GM23338 (cell line): Measurements from ENCODE around the gene FAM110A. TPM values are rescaled to one million over a fixed set of nuclear protein-coding genes. Genes with fewer than 3 reads are reported as not detected.

Source experiments
- ATAC-seq: fragments of 200-7000 bp; cut with Tn5 transposase; 3 replicates; pipeline ENCODE4 v1.9.1; 2020
- DNase-seq: peaks from one replicate; pipeline ENCODE4 v3.0.0-alpha.2; 2015; ENCODE audit warnings: low spot score
- H2AFZ ChIP-seq: fragments of 200-600 bp; sonication (generic); 2 replicates; pipeline ENCODE4 v1.8.0; 2016; ENCODE audit warnings: antibody characterized with exemption, mild to moderate bottlenecking, moderate library complexity
- H3F3A ChIP-seq: fragments of 200-600 bp; sonication (generic); replicated peaks from 2 replicates; pipeline ENCODE4 v1.8.0; 2017; ENCODE audit warnings: antibody characterized with exemption, mixed run types, low read depth
- H3K27ac ChIP-seq: fragments of 200-600 bp; sonication (generic); 2 replicates; pipeline ENCODE4 v1.6.1; 2016; ENCODE audit warnings: low read depth
- H3K27me3 ChIP-seq: fragments of 200-600 bp; sonication (generic); 2 replicates; pipeline ENCODE4 v1.8.0; 2016; ENCODE audit warnings: mild to moderate bottlenecking, mixed run types, moderate library complexity; ENCODE audit not compliant: insufficient read depth
- H3K36me3 ChIP-seq: fragments of 200-600 bp; sonication (generic); 2 replicates; pipeline ENCODE4 v1.8.0; 2016; ENCODE audit warnings: mild to moderate bottlenecking; ENCODE audit not compliant: insufficient read depth
- H3K4me1 ChIP-seq: fragments of 200-600 bp; sonication (generic); 2 replicates; pipeline ENCODE4 v1.8.0; 2016; ENCODE audit warnings: mild to moderate bottlenecking, moderate library complexity; ENCODE audit not compliant: insufficient read depth
- H3K4me2 ChIP-seq: fragments of 200-600 bp; sonication (generic); 2 replicates; pipeline ENCODE4 v1.7.1; 2017; ENCODE audit warnings: mixed run types
- H3K4me3 ChIP-seq: fragments of 200-600 bp; sonication (generic); 2 replicates; pipeline ENCODE4 v1.6.1; 2016; ENCODE audit warnings: mixed run types
- H3K79me2 ChIP-seq: fragments of 200-600 bp; sonication (generic); replicated peaks from 2 replicates; pipeline ENCODE4 v1.8.0; 2017; ENCODE audit warnings: mild to moderate bottlenecking; ENCODE audit not compliant: insufficient read depth
- H3K9me2 ChIP-seq: fragments of 200-600 bp; sonication (generic); 2 replicates; pipeline ENCODE4 v1.8.0; 2017; ENCODE audit not compliant: insufficient read depth
- H4K20me1 ChIP-seq: fragments of 200-600 bp; sonication (generic); replicated peaks from 2 replicates; pipeline ENCODE4 v1.8.0; 2017; ENCODE audit warnings: mild to moderate bottlenecking; ENCODE audit not compliant: insufficient read depth
- H3K27ac Mint-ChIP-seq: 2 replicates; pipeline ENCODE4 v1.8.0; 2020; ENCODE audit warnings: inconsistent platforms, mild to moderate bottlenecking, moderate library complexity, mixed read lengths
- H3K27me3 Mint-ChIP-seq: 3 replicates; pipeline ENCODE4 v1.8.0; 2022; ENCODE audit warnings: low read depth, mild to moderate bottlenecking, moderate library complexity, mixed read lengths, inconsistent platforms; ENCODE audit not compliant: insufficient read depth, poor library complexity
- H3K36me3 Mint-ChIP-seq: 3 replicates; pipeline ENCODE4 v1.8.0; 2021; ENCODE audit warnings: low read depth, mild to moderate bottlenecking, inconsistent platforms, moderate library complexity, mixed read lengths
- H3K4me1 Mint-ChIP-seq: 3 replicates; pipeline ENCODE4 v1.8.0; 2020; ENCODE audit warnings: mild to moderate bottlenecking, inconsistent platforms, mixed read lengths
- H3K4me3 Mint-ChIP-seq: 3 replicates; pipeline ENCODE4 v1.8.0; 2021; ENCODE audit warnings: moderate library complexity, mild to moderate bottlenecking, inconsistent platforms, mixed read lengths
- H3K9me3 Mint-ChIP-seq: 3 replicates; pipeline ENCODE4 v1.8.0; 2020; ENCODE audit warnings: moderate library complexity, mild to moderate bottlenecking, inconsistent platforms, mixed read lengths
- CREB1 ChIP-seq: fragments of 250-450 bp; sonication (Bioruptor Pico); IDR thresholded peaks from 2 replicates; pipeline ENCODE4 v1.5.0; 2020; ENCODE audit warnings: low read depth, mild to moderate bottlenecking, moderate library complexity
- CTCF ChIP-seq, 2 experiments: fragments of 200-600 bp in 1 of 2; sonication (generic) in 1 of 2; conservative IDR thresholded peaks; 2 replicates each; pipeline versions ENCODE4 v1.5.1 to v1.6.1; 2016 to 2017; ENCODE audit warnings: antibody characterized with exemption in 2 of 2, low read depth in 2 of 2, mild to moderate bottlenecking in 2 of 2, moderate library complexity in 1 of 2
- ETS1 ChIP-seq: IDR thresholded peaks from 2 replicates; pipeline ENCODE4 v1.6.1; 2016; ENCODE audit warnings: antibody characterized with exemption
- EZH2 ChIP-seq: fragments of 200-600 bp; sonication (generic); IDR thresholded peaks from one replicate; pipeline ENCODE4 v1.8.0; 2017; ENCODE audit warnings: antibody characterized with exemption, mild to moderate bottlenecking, low read depth; ENCODE audit not compliant: unreplicated experiment
- EZH2phosphoT487 ChIP-seq: fragments of 200-600 bp; sonication (generic); IDR thresholded peaks from one replicate; pipeline ENCODE4 v1.8.1; 2018; ENCODE audit warnings: antibody characterized with exemption; ENCODE audit not compliant: unreplicated experiment
- JUNB ChIP-seq: IDR thresholded peaks from one replicate; pipeline ENCODE4 v1.6.1; 2016; ENCODE audit warnings: antibody characterized with exemption; ENCODE audit not compliant: unreplicated experiment
- NANOG ChIP-seq: IDR thresholded peaks from 2 replicates; pipeline ENCODE4 v1.6.1; 2016; ENCODE audit warnings: antibody characterized with exemption, borderline replicate concordance
- POLR2AphosphoS5 ChIP-seq: IDR thresholded peaks from 2 replicates; pipeline ENCODE4 v1.6.1; 2016; ENCODE audit warnings: antibody characterized with exemption, low read depth
- REST ChIP-seq: IDR thresholded peaks from one replicate; pipeline ENCODE4 v1.6.1; 2018; ENCODE audit warnings: antibody characterized with exemption; ENCODE audit not compliant: unreplicated experiment
- STAT1 ChIP-seq: IDR thresholded peaks from one replicate; pipeline ENCODE4 v1.6.1; 2016; ENCODE audit warnings: antibody characterized with exemption; ENCODE audit not compliant: unreplicated experiment
- ZNF114 ChIP-seq: fragments of 250-450 bp; sonication (Bioruptor Pico); IDR thresholded peaks from 2 replicates; pipeline ENCODE4 v1.5.0; 2020; ENCODE audit warnings: mild to moderate bottlenecking, moderate library complexity
- ZNF331 ChIP-seq: fragments of 250-450 bp; sonication (Bioruptor Pico); IDR thresholded peaks from 2 replicates; pipeline ENCODE4 v1.5.0; 2020; ENCODE audit warnings: low read depth, mild to moderate bottlenecking, moderate library complexity
- ZNF462 ChIP-seq: fragments of 250-450 bp; sonication (Bioruptor Pico); IDR thresholded peaks from 2 replicates; pipeline ENCODE4 v1.5.0; 2020; ENCODE audit warnings: mild to moderate bottlenecking, moderate library complexity
- polyA plus RNA-seq: library from polyadenylated mRNA; unstranded; fragments of >200 nt; fragmentation: Nextera tagmentation; extraction: Ambion mirVana; gene quantifications from 2 replicates; pipeline ENCODE4 v1.2.1, GENCODE V29; 2016
- total RNA-seq: library from RNA; depleted of rRNA; stranded (reverse); fragments of >200 nt; shearing (Covaris generic); gene quantifications from 2 replicates; pipeline ENCODE4 v1.2.3, GENCODE V29; 2014

The FAM110A gene
- total and polyA plus RNA-seq, 2 experiments from 2014 or later = 10.7 to 13.7 TPM

- Histone ChIP-seq H3K27ac (no peak overlapping the region), H4K20me1 (no peaks in the 10 kb centered on the region), H3K4me1 (no peaks in the 10 kb centered on the region), H2AFZ (no peak overlapping the region), H3K79me2 (no peaks in the 10 kb centered on the region), H3K9me2 (no peaks in the 10 kb centered on the region), H3K27me3 (no peaks in the 10 kb centered on the region), H3K4me2 (no peak overlapping the region), H3F3A (no peaks in the 10 kb centered on the region), H3K4me3 (no peak overlapping the region), H3K36me3 (no peaks in the 10 kb centered on the region)
- H3K4me3 Mint-ChIP-seq = no peak overlapping the region
- H3K4me1 Mint-ChIP-seq = peaks cover 9% of the 10 kb centered on the region
- ATAC-seq (no peak), DNase-seq (no peak)
- H3K27ac Mint-ChIP-seq = no peak overlapping the region
- no peak for TF ChIP-seq CREB1 (CRISPR knock-in tag)
- no peak for TF ChIP-seq ZNF331
- TF ChIP-seq CTCF (conservative IDR thresholded peaks at IDR 0.05; ENCODE audit: low read depth in 2 of 2) = no peak
- no peak for TF ChIP-seq STAT1
- no peak for TF ChIP-seq EZH2
- TF ChIP-seq ETS1 = no peak
- no peak for TF ChIP-seq ZNF114
- no peak for TF ChIP-seq POLR2AphosphoS5
- no peak for TF ChIP-seq REST
- TF ChIP-seq NANOG = no peak
- no peak for TF ChIP-seq JUNB
- TF ChIP-seq ZNF462 (CRISPR knock-in tag) = no peak
- no peak for TF ChIP-seq EZH2phosphoT487
- no peaks in the 10 kb centered on the region; the same call in 2 of the 3 replicates for H3K9me3 Mint-ChIP-seq
- H3K27me3 Mint-ChIP-seq = peaks cover 6% of the 10 kb centered on the region
- H3K36me3 Mint-ChIP-seq = no peaks in the 10 kb centered on the region
Observed at GRCh38 chr20:871436-871835, 37.9 kb downstream of the FAM110A start.
